ENCODE data around the gene SNAP91.
"Not testable (repeated sequence)": the region's sequence is repeated elsewhere in the genome, so short reads cannot be mapped to it uniquely, and the experiment has no call there.

Gene SNAP91

GRCh38 chr6:83708970-83709747 is at the start of gene SNAP91:
Gene SNAP91, minus strand, starts transcription at chr6:83709101. Its CDS starts 1,174 bp downstream, at chr6:83707927.
- H3K4me1 Mint-ChIP-seq = no peaks in the 10 kb centered on the region
- H3K4me3 Mint-ChIP-seq = peak within 1 kb of the TSS; percentile 86 to 93 (median 92)
- peaks cover 60% of the 10 kb centered on the region for H3K27me3 Mint-ChIP-seq (ENCODE audit: low read depth)
- no peak for TF ChIP-seq CTCF (IDR thresholded peaks at IDR 0.05; ENCODE audit: unreplicated experiment in 3 of 3)
- H3K36me3 Mint-ChIP-seq (ENCODE audit: low read depth) = no peaks in the 10 kb centered on the region
- peaks cover 6% of the 10 kb centered on the region for H3K9me3 Mint-ChIP-seq
- no peak within 1 kb of the TSS for H3K27ac Mint-ChIP-seq

GRCh38 chr6:83758533-83758932 is 49.6 kb upstream of the SNAP91 start:
- H3K4me1 Mint-ChIP-seq = no peaks in the 10 kb centered on the region
- no peak for TF ChIP-seq CTCF (IDR thresholded peaks at IDR 0.05; ENCODE audit: unreplicated experiment in 3 of 3)
- H3K36me3 Mint-ChIP-seq (ENCODE audit: low read depth) = no peaks in the 10 kb centered on the region

DNA sequence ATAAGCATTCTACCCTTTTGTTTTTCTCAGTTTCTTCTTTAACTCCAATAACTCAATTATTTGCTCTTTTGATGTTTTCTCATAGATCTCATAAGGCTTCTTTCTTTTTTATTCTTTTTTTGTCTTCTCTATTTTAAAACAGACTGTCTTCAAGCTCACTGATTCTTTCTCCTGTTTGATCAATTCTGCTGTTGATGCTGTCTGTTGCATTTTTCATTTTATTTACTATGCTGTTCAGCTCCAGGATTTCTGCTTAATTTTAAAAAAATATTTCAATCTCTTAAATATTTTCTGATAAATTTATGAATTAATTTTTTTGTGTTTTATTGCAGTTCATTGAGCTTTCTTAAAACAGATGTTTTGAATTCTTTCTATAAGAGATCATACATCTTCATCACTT is 48.1 kb upstream of the SNAP91 start:
- no peak for TF ChIP-seq CTCF (IDR thresholded peaks at IDR 0.05; ENCODE audit: unreplicated experiment in 3 of 3)
- Mint-ChIP-seq H3K36me3 (ENCODE audit: low read depth) (no peaks in the 10 kb centered on the region), H3K4me1 (no peaks in the 10 kb centered on the region), H3K9me3 (peaks cover 21% of the 10 kb centered on the region), H3K27me3 (ENCODE audit: low read depth) (peaks cover 3% of the 10 kb centered on the region), H3K4me3 (no peak overlapping the region), H3K27ac (no peak overlapping the region)

More at GRCh38 chr6:83758533-83758932, 49.6 kb upstream of the SNAP91 start:
- Mint-ChIP-seq H3K9me3 (peaks cover 15% of the 10 kb centered on the region), H3K27me3 (ENCODE audit: low read depth) (peaks cover 3% of the 10 kb centered on the region), H3K27ac (no peak overlapping the region), H3K4me3 (no peak overlapping the region)

GRCh38 chr6:83756565-83756964 is 47.7 kb upstream of the SNAP91 start:
- Mint-ChIP-seq H3K27me3 (ENCODE audit: low read depth) (no peaks in the 10 kb centered on the region), H3K4me1 (no peaks in the 10 kb centered on the region), H3K9me3 (peaks cover 21% of the 10 kb centered on the region), H3K27ac (no peak overlapping the region), H3K36me3 (ENCODE audit: low read depth) (no peaks in the 10 kb centered on the region), H3K4me3 (no peak overlapping the region)
- TF ChIP-seq CTCF (IDR thresholded peaks at IDR 0.05; ENCODE audit: unreplicated experiment in 3 of 3) = no peak

DNA sequence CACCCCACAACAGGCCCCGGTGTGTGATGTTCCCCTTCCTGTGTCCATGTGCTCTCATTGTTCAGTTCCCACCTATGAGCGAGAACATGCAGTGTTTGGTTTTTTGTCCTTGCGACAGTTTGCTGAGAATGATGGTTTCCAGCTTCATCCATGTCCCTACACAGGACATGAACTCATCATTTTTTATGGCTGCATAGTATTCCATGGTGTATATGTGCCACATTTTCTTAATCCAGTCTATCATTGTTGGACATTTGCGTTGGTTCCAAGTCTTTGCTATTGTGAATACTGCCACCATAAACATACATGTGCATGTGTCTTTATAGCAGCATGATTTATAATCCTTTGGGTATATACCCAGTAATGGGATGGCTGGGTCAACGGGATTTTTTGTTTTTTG is 43.5 kb upstream of the SNAP91 start:
- not testable (repeated sequence) for H3K4me1 Mint-ChIP-seq; H3K27me3 Mint-ChIP-seq (ENCODE audit: low read depth); H3K36me3 Mint-ChIP-seq (ENCODE audit: low read depth); H3K27ac Mint-ChIP-seq; H3K4me3 Mint-ChIP-seq
- H3K9me3 Mint-ChIP-seq = peaks cover 19% of the 10 kb centered on the region

DNA sequence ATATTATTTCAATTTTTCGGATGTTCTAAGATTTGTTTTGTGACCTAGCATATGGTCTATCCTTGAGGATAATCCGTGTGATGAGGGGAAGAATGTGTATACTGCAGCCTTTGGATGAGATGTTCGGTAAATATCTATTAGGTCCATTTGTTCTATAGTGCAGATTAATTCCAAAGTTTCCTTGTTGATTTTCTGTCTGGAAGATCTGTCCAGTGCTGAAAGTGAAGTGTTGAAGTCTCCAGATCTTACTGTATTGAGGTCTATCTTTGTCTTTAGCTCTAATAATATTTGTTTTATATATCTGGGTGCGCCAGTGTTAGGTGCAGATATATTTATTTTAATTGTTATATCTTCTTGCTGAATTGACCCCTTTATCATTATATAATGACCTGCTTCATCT is 32.2 kb upstream of the SNAP91 start:
- no peak overlapping the region for H3K27ac Mint-ChIP-seq
- H3K36me3 Mint-ChIP-seq (ENCODE audit: low read depth) = no peaks in the 10 kb centered on the region
- H3K4me1 Mint-ChIP-seq = no peaks in the 10 kb centered on the region
- H3K4me3 Mint-ChIP-seq = no peak overlapping the region
- no peaks in the 10 kb centered on the region for H3K27me3 Mint-ChIP-seq (ENCODE audit: low read depth)
- TF ChIP-seq CTCF (IDR thresholded peaks at IDR 0.05; ENCODE audit: unreplicated experiment in 3 of 3) = no peak
- H3K9me3 Mint-ChIP-seq = no peaks in the 10 kb centered on the region

Data from nephron (organoid).